ENCODE measurements around the gene GRID1. TPM values are rescaled to one million over a fixed set of nuclear protein-coding genes. Genes with fewer than 3 reads are reported as not detected.

GRID1 gene
- total and polyA plus RNA-seq, 9 of the 15 experiments (the other 6 are each of a cell fraction or from before 2014, with no cell fraction given), result 0.01 to 7.2 (median 1.2) TPM

DNA sequence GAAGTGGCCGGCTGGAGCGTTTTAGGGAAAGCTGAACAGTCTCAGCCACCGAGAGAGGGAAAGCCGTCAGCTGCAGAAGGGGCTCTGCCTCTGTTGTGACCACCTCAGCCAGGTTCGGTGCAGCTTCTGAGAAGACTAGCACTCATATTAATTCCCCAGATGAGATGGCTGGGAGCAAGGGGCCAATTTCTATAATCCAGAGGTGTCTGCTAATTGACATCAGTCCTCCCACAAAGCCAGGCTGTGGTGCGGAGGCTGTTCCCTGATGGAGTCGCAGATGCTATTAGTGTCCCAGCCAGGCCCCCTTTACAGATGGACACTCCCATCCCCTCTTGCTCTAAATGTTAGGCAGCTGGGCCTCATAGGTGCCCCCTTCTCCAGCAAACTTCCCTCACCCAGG lies 133.5 kb downstream of the GRID1 start:
- Histone ChIP-seq H2AFZ (ENCODE audit: low read depth, low read length) (no peak overlapping the region), H3K27ac (ENCODE audit: extremely low read depth, low read depth, low read length) (no peak overlapping the region), H4K20me1 (replicated peaks; ENCODE audit: control insufficient read depth, insufficient read depth, low read length) (no peaks in the 10 kb centered on the region), H3K9me1 (ENCODE audit: control insufficient read depth, insufficient read depth, low read length) (no peaks in the 10 kb centered on the region), H3K27me3 (ENCODE audit: control insufficient read depth in 2 of 2, insufficient read depth in 2 of 2, low read length in 2 of 2) (no peaks in the 10 kb centered on the region), H3K9me3 (replicated peaks; ENCODE audit: control insufficient read depth, insufficient read depth, low read depth, low read length) (no peaks in the 10 kb centered on the region), H3K4me1 (replicated peaks in 1 of 2; ENCODE audit: control insufficient read depth in 2 of 2, insufficient read depth in 2 of 2, low read length in 2 of 2) (no peaks in the 10 kb centered on the region), H3K4me2 (ENCODE audit: insufficient read depth, low read length) (no peak overlapping the region), H3K4me3 (no peak overlapping the region), H3K9ac (ENCODE audit: insufficient read depth in 1 of 2, low read depth in 2 of 2, low read length in 2 of 2) (no peak overlapping the region), H3K36me3 (ENCODE audit: control insufficient read depth, insufficient read depth, low read length) (no peaks in the 10 kb centered on the region), H3K79me2 (ENCODE audit: control insufficient read depth, insufficient read depth, low read length) (no peaks in the 10 kb centered on the region)
- FAIRE-seq, result no peak
- CTCF ChIA-PET (ENCODE audit: low intra/inter-chr PET ratio), result no interaction called here
- POLR2A ChIA-PET, result interaction anchor here (1.2 kb wide), 1 partner anchor 354 kb away, joined by 3 read pairs; no protein-coding TSS in a partner anchor
- DNase-seq (ENCODE audit: extremely low read depth in 1 of 4, low spot score in 3 of 4), result no peak
- ATAC-seq, result no peak
- intact Hi-C loops (cut with micrococcal nuclease), result no loop called here
- in situ Hi-C loops (cut with MboI), result no loop called here
- no peak for TF ChIP-seq TBP (optimal IDR thresholded peaks at IDR 0.05; ENCODE audit: low read depth, low read length)
- BruUV-seq (replicated peaks), result no TSS peak
- WGBS (ENCODE audit: insufficient coverage, low coverage, missing lambda C conversion rate), result 0% methylated on average over 5 of the region's 7 CpGs

DNA sequence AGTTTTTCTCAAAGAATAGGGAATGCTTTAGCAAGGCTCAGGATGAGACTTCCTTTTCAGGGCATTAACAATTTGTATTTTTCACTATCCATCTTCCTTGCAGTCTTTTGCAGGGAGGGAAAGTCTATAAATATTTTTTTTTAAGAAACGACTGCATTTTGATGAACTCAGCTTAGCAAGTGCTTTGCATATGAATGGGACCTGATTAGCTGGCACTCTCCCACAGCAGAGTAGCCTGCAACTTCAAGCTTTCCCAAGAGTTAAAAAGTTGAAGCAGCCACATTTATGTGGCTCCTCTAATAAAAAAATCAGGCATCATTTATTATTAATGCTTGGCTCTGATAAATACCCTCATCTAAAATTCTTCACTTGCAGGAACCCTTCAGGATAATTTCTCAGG lies 134.0 kb downstream of the GRID1 start:
- H3K4me1 ChIP-seq (replicated peaks in 1 of 2; ENCODE audit: control insufficient read depth in 2 of 2, insufficient read depth in 2 of 2, low read length in 2 of 2), result no peaks in the 10 kb centered on the region
- CTCF ChIA-PET (ENCODE audit: low intra/inter-chr PET ratio), result no interaction called here
- intact Hi-C loops (cut with micrococcal nuclease), result no loop called here
- no peak overlapping the region for H2AFZ ChIP-seq (ENCODE audit: low read depth, low read length)
- H3K4me2 ChIP-seq (ENCODE audit: insufficient read depth, low read length), result no peak overlapping the region
- ATAC-seq (no peak), DNase-seq (ENCODE audit: extremely low read depth in 1 of 4, low spot score in 3 of 4) (no peak), FAIRE-seq (no peak)
- H3K9ac ChIP-seq (ENCODE audit: insufficient read depth in 1 of 2, low read depth in 2 of 2, low read length in 2 of 2), result no peak overlapping the region
- H3K79me2 ChIP-seq (ENCODE audit: control insufficient read depth, insufficient read depth, low read length), result no peaks in the 10 kb centered on the region
- in situ Hi-C loops (cut with MboI), result no loop called here
- no peaks in the 10 kb centered on the region for H3K27me3 ChIP-seq (ENCODE audit: control insufficient read depth in 2 of 2, insufficient read depth in 2 of 2, low read length in 2 of 2)
- WGBS (ENCODE audit: insufficient coverage, low coverage, missing lambda C conversion rate), result 6% methylated on average over 1 of the region's 1 CpG
- no peak overlapping the region for H3K27ac ChIP-seq (ENCODE audit: extremely low read depth, low read depth, low read length)
- no peak overlapping the region for H3K4me3 ChIP-seq
- H3K9me1 ChIP-seq (ENCODE audit: control insufficient read depth, insufficient read depth, low read length), result no peaks in the 10 kb centered on the region
- no peaks in the 10 kb centered on the region for H3K9me3 ChIP-seq (replicated peaks; ENCODE audit: control insufficient read depth, insufficient read depth, low read depth, low read length)
- no peaks in the 10 kb centered on the region for H4K20me1 ChIP-seq (replicated peaks; ENCODE audit: control insufficient read depth, insufficient read depth, low read length)
- H3K36me3 ChIP-seq (ENCODE audit: control insufficient read depth, insufficient read depth, low read length), result no peaks in the 10 kb centered on the region
- POLR2A ChIA-PET, result no interaction called here
- BruUV-seq (replicated peaks), result no TSS peak
- no peak for TF ChIP-seq SMAD1 (IDR thresholded peaks at IDR 0.05; ENCODE audit: low read depth, low read length, partially characterized antibody)
- no peak for TF ChIP-seq NFATC3 (IDR thresholded peaks at IDR 0.05)
- TF ChIP-seq, protein P1, sequence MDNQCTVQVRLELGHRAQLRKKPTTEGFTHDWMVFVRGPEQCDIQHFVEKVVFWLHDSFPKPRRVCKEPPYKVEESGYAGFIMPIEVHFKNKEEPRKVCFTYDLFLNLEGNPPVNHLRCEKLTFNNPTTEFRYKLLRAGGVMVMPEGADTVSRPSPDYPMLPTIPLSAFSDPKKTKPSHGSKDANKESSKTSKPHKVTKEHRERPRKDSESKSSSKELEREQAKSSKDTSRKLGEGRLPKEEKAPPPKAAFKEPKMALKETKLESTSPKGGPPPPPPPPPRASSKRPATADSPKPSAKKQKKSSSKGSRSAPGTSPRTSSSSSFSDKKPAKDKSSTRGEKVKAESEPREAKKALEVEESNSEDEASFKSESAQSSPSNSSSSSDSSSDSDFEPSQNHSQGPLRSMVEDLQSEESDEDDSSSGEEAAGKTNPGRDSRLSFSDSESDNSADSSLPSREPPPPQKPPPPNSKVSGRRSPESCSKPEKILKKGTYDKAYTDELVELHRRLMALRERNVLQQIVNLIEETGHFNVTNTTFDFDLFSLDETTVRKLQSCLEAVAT (IDR thresholded peaks at IDR 0.05), result no peak
- no peak for TF ChIP-seq ZNF699 (CRISPR knock-in tag; IDR thresholded peaks at IDR 0.05; ENCODE audit: insufficient replicate concordance)
- no peak for TF ChIP-seq ZNF507 (tag; conservative IDR thresholded peaks at IDR 0.05)
- no peak for TF ChIP-seq WHSC1 (IDR thresholded peaks at IDR 0.05; ENCODE audit: low read length)
- TF ChIP-seq ZC3H8 (IDR thresholded peaks at IDR 0.05), result no peak
- TF ChIP-seq ZNF23 (CRISPR knock-in tag; IDR thresholded peaks at IDR 0.05), result no peak
- TF ChIP-seq, protein P2, sequence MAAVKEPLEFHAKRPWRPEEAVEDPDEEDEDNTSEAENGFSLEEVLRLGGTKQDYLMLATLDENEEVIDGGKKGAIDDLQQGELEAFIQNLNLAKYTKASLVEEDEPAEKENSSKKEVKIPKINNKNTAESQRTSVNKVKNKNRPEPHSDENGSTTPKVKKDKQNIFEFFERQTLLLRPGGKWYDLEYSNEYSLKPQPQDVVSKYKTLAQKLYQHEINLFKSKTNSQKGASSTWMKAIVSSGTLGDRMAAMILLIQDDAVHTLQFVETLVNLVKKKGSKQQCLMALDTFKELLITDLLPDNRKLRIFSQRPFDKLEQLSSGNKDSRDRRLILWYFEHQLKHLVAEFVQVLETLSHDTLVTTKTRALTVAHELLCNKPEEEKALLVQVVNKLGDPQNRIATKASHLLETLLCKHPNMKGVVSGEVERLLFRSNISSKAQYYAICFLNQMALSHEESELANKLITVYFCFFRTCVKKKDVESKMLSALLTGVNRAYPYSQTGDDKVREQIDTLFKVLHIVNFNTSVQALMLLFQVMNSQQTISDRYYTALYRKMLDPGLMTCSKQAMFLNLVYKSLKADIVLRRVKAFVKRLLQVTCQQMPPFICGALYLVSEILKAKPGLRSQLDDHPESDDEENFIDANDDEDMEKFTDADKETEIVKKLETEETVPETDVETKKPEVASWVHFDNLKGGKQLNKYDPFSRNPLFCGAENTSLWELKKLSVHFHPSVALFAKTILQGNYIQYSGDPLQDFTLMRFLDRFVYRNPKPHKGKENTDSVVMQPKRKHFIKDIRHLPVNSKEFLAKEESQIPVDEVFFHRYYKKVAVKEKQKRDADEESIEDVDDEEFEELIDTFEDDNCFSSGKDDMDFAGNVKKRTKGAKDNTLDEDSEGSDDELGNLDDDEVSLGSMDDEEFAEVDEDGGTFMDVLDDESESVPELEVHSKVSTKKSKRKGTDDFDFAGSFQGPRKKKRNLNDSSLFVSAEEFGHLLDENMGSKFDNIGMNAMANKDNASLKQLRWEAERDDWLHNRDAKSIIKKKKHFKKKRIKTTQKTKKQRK (IDR thresholded peaks at IDR 0.05; ENCODE audit: borderline replicate concordance, low read depth, low read length), result no peak
- no peak for TF ChIP-seq BCOR (IDR thresholded peaks at IDR 0.05)
